ENCODE measurements around the gene SERINC3. TPM values are rescaled to one million over a fixed set of nuclear protein-coding genes. Genes with fewer than 3 reads are reported as not detected.

The SERINC3 gene
- total RNA-seq, 3 donors from 2014 or later: 34.6 to 44.1 (median 37.9) TPM

DNA sequence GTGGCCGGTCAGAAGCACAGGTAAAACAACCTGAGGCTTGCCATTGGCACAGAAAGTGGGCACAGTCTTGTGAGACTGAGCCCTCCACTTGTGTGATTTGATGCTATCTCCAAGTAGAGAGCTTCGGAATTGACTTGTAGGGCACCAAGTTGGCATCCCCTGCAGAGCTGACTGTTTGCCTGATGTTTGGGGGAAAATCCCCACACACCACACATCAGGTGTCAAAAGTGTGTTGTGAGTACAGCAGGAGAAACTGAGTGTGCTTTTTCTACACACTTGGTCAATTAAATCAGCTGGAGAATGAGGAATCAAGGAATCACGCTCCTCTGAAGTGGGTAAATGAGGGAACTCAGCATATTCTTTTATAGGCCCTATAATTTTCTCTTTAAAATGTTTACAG is 989 bp downstream of the SERINC3 start:
- Mint-ChIP-seq H3K9me3 (no peaks in the 10 kb centered on the region), H3K4me3 (peak overlapping the region; percentile 89), H3K36me3 (ENCODE audit: insufficient read depth) (peaks cover 3% of the 10 kb centered on the region), H3K27me3 (ENCODE audit: low read depth) (no peaks in the 10 kb centered on the region), H3K4me1 (ENCODE audit: low read depth) (peaks cover 60% of the 10 kb centered on the region)
- ATAC-seq: no peak
- DNase-seq: no peak

DNA sequence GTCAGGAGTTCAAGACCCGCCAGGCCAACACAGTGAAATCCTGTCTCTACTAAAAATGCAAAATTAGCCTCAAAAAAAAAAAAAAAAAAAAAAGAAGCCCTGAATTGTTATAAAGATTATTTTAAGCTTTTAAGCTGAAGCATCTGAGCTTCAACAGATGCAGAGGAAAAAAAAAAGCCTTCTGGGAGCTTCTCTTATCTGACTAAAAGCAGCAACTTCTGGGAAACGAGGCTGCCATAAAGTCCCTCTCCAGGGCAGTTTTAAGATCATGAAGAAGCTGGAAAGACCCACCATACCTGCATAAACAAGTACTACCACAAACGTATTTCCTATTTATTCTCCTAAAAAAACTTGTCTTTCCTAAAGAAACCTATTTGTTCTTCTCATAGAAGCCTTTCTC is 3.6 kb downstream of the SERINC3 start:
- ATAC-seq (no peak), DNase-seq (no peak)
- H3K4me3 Mint-ChIP-seq: peak overlapping the region; percentile 2
- peaks cover 74% of the 10 kb centered on the region for H3K4me1 Mint-ChIP-seq (ENCODE audit: low read depth)
- no peaks in the 10 kb centered on the region for H3K9me3 Mint-ChIP-seq
- no peaks in the 10 kb centered on the region for H3K27me3 Mint-ChIP-seq (ENCODE audit: low read depth)
- H3K36me3 Mint-ChIP-seq (ENCODE audit: insufficient read depth): peaks cover 8% of the 10 kb centered on the region

DNA sequence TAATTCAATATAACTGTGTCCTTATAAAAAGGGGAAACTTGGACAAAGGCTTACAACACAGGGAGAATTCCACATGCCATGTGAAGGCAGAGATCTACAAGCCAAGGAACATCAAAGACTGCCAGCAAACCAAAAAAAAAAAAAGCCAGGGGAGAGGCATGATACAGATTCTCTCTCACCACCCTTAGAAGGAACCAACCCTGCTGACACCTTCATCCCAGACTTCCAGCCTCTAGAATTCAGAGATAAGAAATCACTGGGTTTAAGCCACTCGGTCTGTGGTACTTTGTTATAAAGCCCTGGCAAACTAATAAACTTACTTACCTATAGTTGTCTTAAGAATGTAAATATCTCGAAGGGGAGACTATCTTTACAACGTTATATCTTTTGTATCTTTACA is 4.4 kb downstream of the SERINC3 start:
- DNase-seq: no peak
- H3K9me3 Mint-ChIP-seq: no peaks in the 10 kb centered on the region

DNA sequence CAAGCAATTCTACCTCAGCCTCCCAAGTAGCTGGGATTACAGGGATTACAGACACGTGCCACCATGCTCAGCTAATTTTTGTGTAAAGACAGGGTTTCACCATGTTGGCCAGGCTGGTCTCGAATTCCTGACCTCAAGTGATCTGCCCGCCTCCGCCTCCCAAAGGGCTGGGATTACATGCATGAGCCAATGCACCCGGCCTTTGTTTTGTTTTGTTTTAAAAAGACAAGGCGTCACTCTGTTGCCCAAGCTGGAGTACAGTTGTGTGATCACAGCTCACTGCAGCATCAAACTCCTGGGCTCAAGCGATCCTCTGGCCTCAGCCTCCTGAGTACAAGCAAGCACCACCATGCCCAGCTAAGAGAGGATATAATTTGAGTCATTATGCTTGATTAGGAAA is 5.4 kb downstream of the SERINC3 start:
- DNase-seq: no peak
- Mint-ChIP-seq H3K4me1 (ENCODE audit: low read depth) (peaks cover 62% of the 10 kb centered on the region), H3K27me3 (ENCODE audit: low read depth) (no peaks in the 10 kb centered on the region), H3K36me3 (ENCODE audit: insufficient read depth) (peaks cover 15% of the 10 kb centered on the region), H3K4me3 (no peak overlapping the region), H3K9me3 (no peaks in the 10 kb centered on the region)
- no peak for ATAC-seq

More for the DNA sequence above, 4.4 kb downstream of the SERINC3 start:
- Mint-ChIP-seq H3K4me3 (peak overlapping the region; percentile 2), H3K27me3 (ENCODE audit: low read depth) (no peaks in the 10 kb centered on the region), H3K36me3 (ENCODE audit: insufficient read depth) (peaks cover 13% of the 10 kb centered on the region), H3K4me1 (ENCODE audit: low read depth) (peaks cover 68% of the 10 kb centered on the region)
- ATAC-seq: no peak

DNA sequence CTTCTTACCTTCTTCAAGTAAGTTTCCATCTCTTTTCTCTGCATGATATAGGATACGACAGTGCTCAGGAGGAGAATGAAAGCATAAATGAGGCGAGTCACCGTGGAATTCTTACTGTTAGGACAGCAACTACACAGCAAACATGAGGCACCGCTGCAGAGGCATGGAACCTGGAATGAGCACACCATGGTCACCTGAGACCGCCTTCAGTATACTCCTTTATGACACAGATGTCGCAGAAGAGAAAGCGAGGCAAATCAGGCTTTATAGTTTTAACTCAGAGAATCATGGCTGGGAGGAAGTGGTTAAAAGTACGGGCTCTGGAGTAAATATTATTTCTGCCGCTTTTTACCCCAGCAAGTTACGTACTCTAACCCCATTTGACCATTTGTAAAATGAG is 8.0 kb downstream of the SERINC3 start:
- peak in 1 of 2 donors; percentile 14 for ATAC-seq
- Mint-ChIP-seq H3K27me3 (ENCODE audit: low read depth) (no peaks in the 10 kb centered on the region), H3K36me3 (ENCODE audit: insufficient read depth) (peaks cover 21% of the 10 kb centered on the region), H3K4me1 (ENCODE audit: low read depth) (peaks cover 39% of the 10 kb centered on the region), H3K4me3 (peak overlapping the region; percentile 22), H3K9me3 (no peaks in the 10 kb centered on the region)
- DNase-seq: no peak

DNA sequence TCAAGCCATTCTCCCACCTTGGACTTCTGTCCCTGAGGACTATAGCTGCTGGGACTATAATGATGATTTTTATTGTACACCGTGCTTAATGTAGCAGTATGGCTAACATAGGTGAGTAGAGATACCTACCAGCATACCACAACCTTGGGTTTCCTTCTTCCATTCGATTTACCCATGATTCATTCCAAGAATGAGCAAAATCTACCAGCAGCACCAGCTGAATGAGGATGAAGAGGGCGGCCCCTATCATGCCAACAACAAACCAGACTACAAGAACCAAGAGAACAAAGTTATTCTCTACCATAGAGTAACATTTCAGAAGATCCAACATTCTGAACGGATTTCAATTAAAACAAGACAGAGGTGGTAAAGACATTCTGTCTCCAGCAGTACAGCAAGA is 12.1 kb downstream of the SERINC3 start:
- H3K4me3 Mint-ChIP-seq: no peak overlapping the region
- H3K36me3 Mint-ChIP-seq (ENCODE audit: insufficient read depth): peaks cover 23% of the 10 kb centered on the region
- H3K4me1 Mint-ChIP-seq (ENCODE audit: low read depth): peaks cover 12% of the 10 kb centered on the region
- H3K9me3 Mint-ChIP-seq: no peaks in the 10 kb centered on the region
- no peaks in the 10 kb centered on the region for H3K27me3 Mint-ChIP-seq (ENCODE audit: low read depth)
- DNase-seq: no peak
- ATAC-seq: no peak

DNA sequence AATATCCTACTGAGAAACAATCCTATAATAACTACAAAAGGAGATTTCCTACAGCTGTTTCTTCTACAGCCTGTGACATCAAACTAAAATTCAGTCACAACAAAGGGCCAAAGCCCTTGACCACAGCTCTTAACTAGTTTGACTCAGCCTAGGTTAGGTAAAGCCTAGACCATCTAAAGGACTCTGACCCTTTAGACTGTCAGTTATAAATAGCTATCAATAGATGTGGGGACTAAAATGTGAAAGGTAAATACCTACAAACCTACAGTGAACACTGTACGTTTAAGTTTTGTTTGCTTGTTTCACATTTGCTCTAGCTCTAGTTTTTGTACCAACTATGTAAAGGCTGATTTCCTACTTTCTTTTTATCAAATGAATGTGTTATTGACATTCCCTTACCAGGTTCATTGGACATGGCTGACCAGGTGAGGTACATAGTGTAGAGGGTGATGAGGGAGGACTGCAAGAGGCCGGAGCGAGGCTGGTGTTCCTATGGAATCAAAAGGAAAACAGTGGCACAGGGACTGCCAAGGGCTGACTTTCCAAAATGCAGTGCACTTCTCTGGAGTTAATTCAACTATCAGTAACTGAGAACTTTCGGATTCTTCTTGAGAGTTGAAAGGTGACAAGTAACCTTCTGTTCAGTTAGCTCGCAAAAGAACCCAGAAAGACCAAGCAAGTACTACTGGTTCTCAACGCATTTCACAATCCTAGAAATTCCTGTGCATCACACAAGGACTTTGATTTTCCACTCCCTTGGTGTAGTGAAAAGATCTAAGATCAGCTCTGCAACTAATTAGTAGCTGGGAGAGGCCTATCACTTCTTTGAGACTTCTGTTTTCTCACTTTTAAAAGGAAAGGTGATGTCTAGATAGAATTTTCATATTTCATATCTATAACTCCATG is 17.2 kb downstream of the SERINC3 start:
- Mint-ChIP-seq H3K36me3 (ENCODE audit: insufficient read depth) (peaks cover 27% of the 10 kb centered on the region), H3K4me3 (no peak overlapping the region), H3K4me1 (ENCODE audit: low read depth) (no peaks in the 10 kb centered on the region), H3K9me3 (no peaks in the 10 kb centered on the region), H3K27me3 (ENCODE audit: low read depth) (no peaks in the 10 kb centered on the region)
- no peak for DNase-seq
- ATAC-seq: no peak

DNA sequence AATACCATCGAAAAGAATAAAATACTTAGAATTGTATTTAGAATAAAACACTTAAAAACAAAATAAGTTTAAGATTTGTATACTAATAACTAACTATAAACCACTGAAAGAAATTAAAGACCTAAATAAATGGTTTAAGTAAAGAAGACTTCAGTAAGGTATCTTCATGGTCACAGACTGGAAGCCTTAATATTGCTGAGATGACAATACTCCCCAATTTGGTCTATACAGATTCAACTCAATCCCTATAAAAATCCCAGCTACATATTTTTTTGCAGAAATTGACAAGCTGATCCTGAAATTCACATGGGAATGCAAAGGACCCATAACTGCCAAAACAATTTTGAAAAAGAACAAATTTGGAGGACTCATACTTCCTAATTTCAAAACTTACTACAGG is 18.9 kb downstream of the SERINC3 start:
- ATAC-seq: no peak
- H3K4me1 Mint-ChIP-seq (ENCODE audit: low read depth): peaks cover 5% of the 10 kb centered on the region
- H3K36me3 Mint-ChIP-seq (ENCODE audit: insufficient read depth): peaks cover 32% of the 10 kb centered on the region

DNA sequence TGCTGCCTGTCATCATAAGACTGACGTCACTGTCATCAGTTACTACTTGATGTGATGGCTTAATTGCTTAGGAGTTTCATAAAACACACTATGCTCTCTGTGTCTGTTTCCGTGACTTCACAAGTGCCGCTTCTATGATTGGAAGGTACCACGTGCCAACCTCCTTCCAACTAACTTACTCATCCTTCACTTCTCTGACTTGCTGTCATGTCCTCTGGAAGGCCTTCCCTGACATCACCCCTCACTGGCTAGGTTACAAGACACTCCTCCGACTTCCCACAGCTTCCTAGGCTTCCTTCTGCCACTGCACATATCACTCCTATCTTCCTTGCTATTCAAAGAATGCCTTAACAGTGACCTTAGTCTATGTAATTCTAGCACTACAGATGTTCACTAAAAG is 20.4 kb downstream of the SERINC3 start:
- ATAC-seq (no peak), DNase-seq (no peak)
- Mint-ChIP-seq H3K36me3 (ENCODE audit: insufficient read depth) (peaks cover 37% of the 10 kb centered on the region), H3K27me3 (ENCODE audit: low read depth) (no peaks in the 10 kb centered on the region), H3K4me1 (ENCODE audit: low read depth) (peaks cover 19% of the 10 kb centered on the region), H3K9me3 (no peaks in the 10 kb centered on the region), H3K4me3 (no peak overlapping the region)

More for the DNA sequence above, 18.9 kb downstream of the SERINC3 start:
- Mint-ChIP-seq H3K9me3 (no peaks in the 10 kb centered on the region), H3K4me3 (no peak overlapping the region), H3K27me3 (ENCODE audit: low read depth) (no peaks in the 10 kb centered on the region)
- DNase-seq: no peak

DNA sequence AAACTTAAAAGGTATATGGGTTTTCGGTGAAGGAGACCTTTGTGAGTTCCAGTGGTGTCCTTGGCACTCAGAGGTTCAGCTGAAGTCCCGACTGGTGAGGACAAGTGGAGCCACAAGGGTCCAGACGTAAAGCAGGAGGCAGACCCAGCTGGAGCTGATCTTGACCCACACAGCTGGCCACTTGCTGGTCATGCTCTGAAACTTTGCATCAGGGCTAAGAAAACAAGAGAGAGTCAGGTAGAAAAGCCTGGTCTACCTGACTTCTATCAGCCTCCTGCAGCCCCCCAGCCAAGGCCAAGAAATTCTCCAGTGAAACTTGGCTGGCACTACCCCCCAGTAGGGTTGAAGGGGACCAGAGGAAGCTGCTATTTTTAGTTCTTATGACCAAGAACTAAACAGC is 21.6 kb downstream of the SERINC3 start:
- ATAC-seq (no peak), DNase-seq (no peak)
- no peaks in the 10 kb centered on the region for H3K9me3 Mint-ChIP-seq
- H3K4me1 Mint-ChIP-seq (ENCODE audit: low read depth): peaks cover 32% of the 10 kb centered on the region
- peaks cover 47% of the 10 kb centered on the region for H3K36me3 Mint-ChIP-seq (ENCODE audit: insufficient read depth)
- no peak overlapping the region for H3K4me3 Mint-ChIP-seq
- H3K27me3 Mint-ChIP-seq (ENCODE audit: low read depth): no peaks in the 10 kb centered on the region

DNA sequence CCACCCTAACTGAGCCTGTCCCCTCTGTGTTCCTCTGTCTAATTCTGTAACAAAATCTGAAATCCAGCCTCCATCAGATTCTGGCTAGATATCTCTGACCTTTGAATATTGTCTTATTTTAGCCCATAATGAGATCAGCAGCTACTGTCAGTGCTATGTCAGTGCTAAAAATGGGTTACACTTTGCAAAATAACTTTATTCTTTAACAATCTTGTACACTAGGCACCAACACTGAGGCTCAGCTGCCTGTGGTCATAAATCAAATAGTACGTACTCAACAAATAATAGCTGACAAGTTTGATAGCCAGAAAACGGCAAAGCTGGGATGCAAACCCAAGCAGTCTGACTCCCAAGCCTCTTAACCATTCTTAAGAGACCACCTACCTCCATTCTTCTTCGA is 24.1 kb downstream of the SERINC3 start:
- no peaks in the 10 kb centered on the region for H3K27me3 Mint-ChIP-seq (ENCODE audit: low read depth)
- H3K4me3 Mint-ChIP-seq: no peak overlapping the region
- ATAC-seq: no peak
- peaks cover 43% of the 10 kb centered on the region for H3K4me1 Mint-ChIP-seq (ENCODE audit: low read depth)
- no peak for DNase-seq
- peaks cover 57% of the 10 kb centered on the region for H3K36me3 Mint-ChIP-seq (ENCODE audit: insufficient read depth)
- H3K9me3 Mint-ChIP-seq: no peaks in the 10 kb centered on the region

DNA sequence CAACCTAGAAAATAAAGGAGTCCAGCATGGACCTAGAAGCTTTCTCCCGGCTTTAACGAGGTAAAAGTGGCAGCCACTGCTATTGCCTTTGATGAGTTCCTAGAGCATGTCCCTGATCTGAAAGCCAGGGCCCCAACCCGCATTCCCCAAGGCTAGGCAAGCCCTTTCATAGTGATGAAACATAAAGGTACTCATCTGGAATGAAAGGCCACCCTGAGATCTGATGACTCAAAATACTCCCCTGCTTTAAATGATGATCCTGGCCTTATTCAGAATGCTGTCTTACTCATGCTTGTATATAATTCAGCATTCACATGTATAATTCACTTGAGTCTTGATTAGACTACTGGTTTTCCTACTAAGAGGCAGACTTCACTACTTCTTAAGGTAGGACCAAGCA is 24.9 kb downstream of the SERINC3 start:
- H3K36me3 Mint-ChIP-seq (ENCODE audit: insufficient read depth): peaks cover 59% of the 10 kb centered on the region
- peaks cover 45% of the 10 kb centered on the region for H3K4me1 Mint-ChIP-seq (ENCODE audit: low read depth)
- no peaks in the 10 kb centered on the region for H3K27me3 Mint-ChIP-seq (ENCODE audit: low read depth)
- DNase-seq (no peak), ATAC-seq (peak; percentile 70 to 72)
- peak overlapping the region; percentile 14 for H3K4me3 Mint-ChIP-seq
- H3K9me3 Mint-ChIP-seq: no peaks in the 10 kb centered on the region

DNA sequence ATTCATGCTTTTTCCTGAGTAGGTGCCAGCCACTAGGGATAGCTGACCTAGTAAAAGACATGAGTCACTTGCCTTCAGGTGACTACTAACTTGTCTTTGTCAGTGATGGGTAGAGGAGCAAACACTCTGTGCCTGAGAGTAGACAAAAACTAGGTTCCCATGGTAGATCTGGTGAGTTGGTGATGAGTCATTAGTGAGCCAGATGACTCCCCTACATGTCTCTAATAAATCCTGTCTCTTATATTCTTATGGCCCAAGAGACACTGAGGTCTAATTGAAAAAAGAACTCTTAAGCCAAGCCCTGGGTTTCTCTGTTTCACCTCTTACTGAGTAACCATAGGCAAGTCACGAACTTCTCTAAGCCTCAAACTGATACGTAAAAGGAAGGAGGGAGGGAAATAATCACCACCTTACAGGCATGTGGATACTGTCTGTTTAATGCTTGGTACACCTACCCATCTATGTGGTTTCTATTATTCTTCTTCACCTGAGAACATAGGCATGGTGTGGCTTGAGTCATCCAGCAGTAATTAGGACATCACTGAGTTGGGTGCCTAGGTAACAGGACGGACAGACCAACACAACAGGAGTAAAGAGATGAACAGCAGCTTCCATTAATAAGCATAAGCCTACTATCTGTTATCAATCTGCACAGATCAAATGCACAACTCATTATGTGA is 25.9 kb downstream of the SERINC3 start:
- no peaks in the 10 kb centered on the region for H3K27me3 Mint-ChIP-seq (ENCODE audit: low read depth)
- ATAC-seq (peak; percentile 81 to 89), DNase-seq (no peak)
- H3K4me1 Mint-ChIP-seq (ENCODE audit: low read depth): peaks cover 54% of the 10 kb centered on the region
- H3K9me3 Mint-ChIP-seq: no peaks in the 10 kb centered on the region
- H3K36me3 Mint-ChIP-seq (ENCODE audit: insufficient read depth): peaks cover 60% of the 10 kb centered on the region
- H3K4me3 Mint-ChIP-seq: peak overlapping the region; percentile 11

DNA sequence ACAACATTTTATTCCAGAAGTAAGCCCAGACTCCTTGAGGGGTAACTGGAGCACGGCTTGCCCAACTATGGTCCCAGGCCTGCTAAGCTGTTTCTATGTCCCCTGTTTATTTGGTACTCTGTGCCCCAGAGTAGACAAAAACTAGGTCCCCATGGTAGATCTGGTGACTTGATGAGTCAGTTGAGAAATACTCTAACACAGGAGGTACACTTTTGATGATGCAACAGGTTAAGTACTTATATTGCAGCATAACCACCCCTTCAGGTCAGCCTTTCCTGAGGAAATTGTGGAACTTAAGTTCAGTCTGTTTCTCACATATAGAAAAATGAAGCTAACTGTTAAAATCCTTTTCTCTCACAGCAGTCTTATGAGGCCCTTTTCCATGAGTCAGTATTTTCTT is 26.6 kb downstream of the SERINC3 start:
- no peaks in the 10 kb centered on the region for H3K27me3 Mint-ChIP-seq (ENCODE audit: low read depth)
- peak overlapping the region; percentile 11 for H3K4me3 Mint-ChIP-seq
- ATAC-seq (peak; percentile 19 to 35), DNase-seq (no peak)
- H3K36me3 Mint-ChIP-seq (ENCODE audit: insufficient read depth): peaks cover 59% of the 10 kb centered on the region
- no peaks in the 10 kb centered on the region for H3K9me3 Mint-ChIP-seq
- peaks cover 56% of the 10 kb centered on the region for H3K4me1 Mint-ChIP-seq (ENCODE audit: low read depth)

DNA sequence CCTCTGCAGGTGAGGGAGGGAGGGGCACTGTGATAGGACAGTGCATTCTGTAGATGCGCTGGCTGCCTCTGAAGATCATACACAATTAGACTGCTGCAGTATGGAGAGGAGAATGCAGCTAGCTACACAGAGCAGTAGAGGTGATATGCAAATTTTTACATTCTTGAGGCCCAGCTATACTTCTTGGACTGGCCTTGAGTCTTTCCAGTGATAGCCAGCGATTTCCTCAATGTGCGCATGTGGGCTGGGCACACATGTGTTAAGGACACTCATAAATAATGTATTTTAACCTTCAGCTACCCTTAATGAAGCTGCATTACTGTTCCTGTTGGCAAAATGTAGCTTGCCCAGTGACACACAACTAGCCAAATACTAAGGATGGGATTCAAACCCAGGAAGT is 27.2 kb downstream of the SERINC3 start:
- peaks cover 58% of the 10 kb centered on the region for H3K4me1 Mint-ChIP-seq (ENCODE audit: low read depth)

More for the DNA sequence above, 27.2 kb downstream of the SERINC3 start:
- DNase-seq (no peak), ATAC-seq (no peak)
- Mint-ChIP-seq H3K9me3 (no peaks in the 10 kb centered on the region), H3K36me3 (ENCODE audit: insufficient read depth) (peaks cover 60% of the 10 kb centered on the region), H3K4me3 (no peak overlapping the region), H3K27me3 (ENCODE audit: low read depth) (no peaks in the 10 kb centered on the region)
